GM12878 (cell line): Measurements from ENCODE around the gene TRIM62. TPM values are rescaled to one million over a fixed set of nuclear protein-coding genes. Genes with fewer than 3 reads are reported as not detected.

Experiments used
- ATAC-seq: fragments of 200-7000 bp; cut with Tn5 transposase; 3 replicates; pipeline ENCODE4 v1.9.1; 2020; ENCODE audit warnings: mild to moderate bottlenecking, moderate library complexity
- BruUV-seq: library from RNA; stranded (reverse); fragments of 400-500 nt; replicated peaks from 2 replicates; lab custom pipeline; 2021; lab: Mats Ljungman, UMichigan
- CTCF ChIA-PET: fragments of 300-600 bp; sonication (Branson Sonifier 250); formaldehyde crosslinking; extraction: SDS; loops from one replicate; lab custom pipeline; 2021; ENCODE audit warnings: inconsistent platforms; lab: Yijun Ruan, JAX
- POLR2A ChIA-PET: fragments of 350-600 bp; formaldehyde crosslinking; extraction: SDS; loops from one replicate; lab custom pipeline; 2021; ENCODE audit warnings: inconsistent platforms; lab: Charles Lee
- RAD21 ChIA-PET: fragments of 300-600 bp; sonication (Branson Sonifier 250); formaldehyde crosslinking; loops from one replicate; lab custom pipeline; 2023; ENCODE audit warnings: antibody characterized with exemption; ENCODE audit not compliant: unreplicated experiment; lab: Charles Lee
- SMC1A ChIA-PET: fragments of 300-600 bp; sonication (Branson Sonifier 250); formaldehyde crosslinking; loops from one replicate; lab custom pipeline; 2023; ENCODE audit not compliant: unreplicated experiment, uncharacterized antibody; lab: Charles Lee
- DNase-seq: peaks from one replicate; pipeline ENCODE4 v3.0.0-alpha.2; 2011; ENCODE audit warnings: low read depth, low spot score
- FAIRE-seq: peaks from 3 replicates; lab custom pipeline; 2011; peaks lifted over from hg19 to GRCh38; lab: Jason Lieb, UNC
- H2AFZ ChIP-seq: 2 replicates; pipeline ENCODE4 v1.6.0; 2011; ENCODE audit warnings: low read depth, low read length, control low read depth; ENCODE audit not compliant: control insufficient read depth
- H3K27ac ChIP-seq: 2 replicates; pipeline ENCODE4 v1.5.1; 2011; ENCODE audit warnings: control low read depth; ENCODE audit not compliant: control insufficient read depth, insufficient read depth
- H3K27me3 ChIP-seq, 2 experiments: replicated peaks in 1 of 2; 2 replicates each; pipeline versions ENCODE4 v1.6.0 to v1.6.1; 2011; ENCODE audit warnings: low read length in 1 of 2; ENCODE audit not compliant: control insufficient read depth in 2 of 2, insufficient read depth in 2 of 2
- H3K36me3 ChIP-seq, 2 experiments: 2 replicates each; pipeline ENCODE4 v1.5.1; 2011; ENCODE audit warnings: low read length in 1 of 2; ENCODE audit not compliant: control insufficient read depth in 2 of 2, insufficient read depth in 2 of 2
- H3K4me1 ChIP-seq: 2 replicates; pipeline ENCODE4 v1.6.1; 2011; ENCODE audit warnings: mild to moderate bottlenecking, low read length, moderate library complexity, mixed read lengths; ENCODE audit not compliant: control insufficient read depth, insufficient read depth
- H3K4me2 ChIP-seq: 2 replicates; pipeline ENCODE4 v1.6.0; 2011; ENCODE audit warnings: control low read depth; ENCODE audit not compliant: control insufficient read depth, insufficient read depth
- H3K4me3 ChIP-seq: fragments of 200-600 bp; sonication (generic); 2 replicates; pipeline ENCODE4 v1.5.1; 2016
- H3K79me2 ChIP-seq: 2 replicates; pipeline ENCODE4 v1.6.0; 2011; ENCODE audit warnings: low read length; ENCODE audit not compliant: control insufficient read depth, insufficient read depth
- H3K9ac ChIP-seq: 2 replicates; pipeline ENCODE4 v1.8.0; 2011; ENCODE audit warnings: low read length, control low read depth, mixed read lengths; ENCODE audit not compliant: control insufficient read depth, insufficient read depth
- H3K9me3 ChIP-seq: replicated peaks from 3 replicates; pipeline ENCODE4 v1.5.1; 2011; ENCODE audit warnings: mild to moderate bottlenecking, low read length; ENCODE audit not compliant: control insufficient read depth, insufficient read depth
- H4K20me1 ChIP-seq: 2 replicates; pipeline ENCODE4 v1.6.0; 2011; ENCODE audit not compliant: control insufficient read depth, insufficient read depth
- EP300 ChIP-seq, 2 experiments: fragments of 150-350 bp in 1 of 2; IDR thresholded peaks; 2 replicates each; pipeline ENCODE4 v1.6.1; 2011 to 2012; ENCODE audit warnings: low read depth in 2 of 2, low read length in 2 of 2, borderline replicate concordance in 1 of 2, improper control_type of control experiment in 1 of 2, inconsistent platforms in 1 of 2; ENCODE audit not compliant: control insufficient read depth in 1 of 2
- ETV6 ChIP-seq, 2 experiments: fragments of 450-650 bp in 1 of 2; IDR thresholded peaks in 1 of 2; conservative IDR thresholded peaks in 1 of 2; 2 replicates each; pipeline ENCODE4 v1.6.1; 2014; ENCODE audit warnings: antibody characterized with exemption in 1 of 2, borderline replicate concordance in 1 of 2, low read depth in 1 of 2, mild to moderate bottlenecking in 1 of 2, moderate library complexity in 1 of 2
- HSF1 ChIP-seq: fragments of 150-350 bp; IDR thresholded peaks from 2 replicates; pipeline ENCODE4 v1.6.1; 2014; ENCODE audit warnings: mild to moderate bottlenecking, low read depth, low read length
- MYC ChIP-seq: IDR thresholded peaks from 2 replicates; pipeline ENCODE4 v1.6.1; 2011; ENCODE audit warnings: mild to moderate bottlenecking, low read length, moderate library complexity, inconsistent platforms; ENCODE audit not compliant: insufficient read depth, insufficient replicate concordance, insufficient read length, severe bottlenecking
- NFIC ChIP-seq: IDR thresholded peaks from 2 replicates; pipeline ENCODE4 v1.6.1; 2012; ENCODE audit warnings: low read depth, mild to moderate bottlenecking, inconsistent platforms, low read length, moderate library complexity
- PAX5 ChIP-seq: IDR thresholded peaks from 2 replicates; pipeline ENCODE4 v1.6.1; 2011; ENCODE audit warnings: low read depth, low read length, borderline replicate concordance
- POLR2AphosphoS2 ChIP-seq: IDR thresholded peaks from 2 replicates; pipeline ENCODE4 v1.6.1; 2011; ENCODE audit warnings: low read depth, mild to moderate bottlenecking, low read length, improper control_type of control experiment, moderate library complexity
- RAD51 ChIP-seq: fragments of 450-650 bp; IDR thresholded peaks from 2 replicates; pipeline ENCODE4 v1.6.1; 2016; ENCODE audit warnings: moderate library complexity, mild to moderate bottlenecking, inconsistent platforms
- SIN3A ChIP-seq: IDR thresholded peaks from 2 replicates; pipeline ENCODE4 v1.6.1; 2012; ENCODE audit warnings: low read depth, low read length, improper control_type of control experiment
- TARDBP ChIP-seq: IDR thresholded peaks from 2 replicates; pipeline ENCODE4 v1.6.1; 2016; ENCODE audit warnings: borderline replicate concordance
- WGBS: methylation state at CpG from one replicate; pipeline ENCODE4 v1.1.6; 2016; ENCODE audit warnings: low lambda C conversion rate; ENCODE audit not compliant: insufficient replicate concordance, insufficient coverage; ENCODE audit errors: missing lambda C conversion rate; 5-methylcytosine and 5-hydroxymethylcytosine counted together
- in situ Hi-C: fragments of 300-500 bp; cut with MboI; formaldehyde crosslinking; loops from 9 replicates; pipeline ENCODE4 v1.14.3; 2018; ENCODE audit warnings: mixed read lengths
- intact Hi-C: fragments of 100-400 bp; cut with micrococcal nuclease; formaldehyde crosslinking; loops from one replicate; pipeline ENCODE4 v1.14.2; 2022; ENCODE audit not compliant: unreplicated experiment
- polyA plus RNA-seq, 11 experiments: library from polyadenylated mRNA; depleted of rRNA in 4 of 11; unstranded in 6 of 11; stranded (reverse) in 5 of 11; fragments of >200 nt; fragmentation: Nextera tagmentation in 4 of 11; fragmentation: Illumina TruSeq in 1 of 11; extraction: Ambion mirVana in 4 of 11; extraction: Trizol in 1 of 11; gene quantifications; 1 replicate in 1 of 11; 2 replicates in 10 of 11; pipeline versions ENCODE4 v1.2.1 to v1.2.3, GENCODE V29; 2011 to 2016; ENCODE audit warnings: inconsistent platforms in 2 of 11, missing spikeins in 2 of 11, low read depth in 1 of 11
- total RNA-seq, 4 experiments: library from RNA; depleted of rRNA in 3 of 4; stranded (reverse); fragments of >200 nt in 3 of 4; fragmentation: Illumina TruSeq in 1 of 4; extraction: Trizol in 1 of 4; gene quantifications; 2 replicates each; pipeline versions ENCODE4 v1.2.1 to v1.2.3, GENCODE V29; 2013 to 2021
- TF ChIP-seq, protein P1 (sequence below): fragments of 450-650 bp; IDR thresholded peaks from 2 replicates; pipeline ENCODE4 v1.6.1; 2016; ENCODE audit warnings: mild to moderate bottlenecking, moderate library complexity, borderline replicate concordance
- TF ChIP-seq, protein P2 (sequence below): IDR thresholded peaks from 2 replicates; pipeline ENCODE4 v1.6.1; 2012; ENCODE audit warnings: improper control_type of control experiment, low read depth, low read length; ENCODE audit not compliant: insufficient replicate concordance

TRIM62 gene
- total and polyA plus RNA-seq, 10 of the 15 experiments (the other 5 are each of a cell fraction or from before 2014, with no cell fraction given) = 0.52 to 4.2 (median 1.9) TPM

DNA sequence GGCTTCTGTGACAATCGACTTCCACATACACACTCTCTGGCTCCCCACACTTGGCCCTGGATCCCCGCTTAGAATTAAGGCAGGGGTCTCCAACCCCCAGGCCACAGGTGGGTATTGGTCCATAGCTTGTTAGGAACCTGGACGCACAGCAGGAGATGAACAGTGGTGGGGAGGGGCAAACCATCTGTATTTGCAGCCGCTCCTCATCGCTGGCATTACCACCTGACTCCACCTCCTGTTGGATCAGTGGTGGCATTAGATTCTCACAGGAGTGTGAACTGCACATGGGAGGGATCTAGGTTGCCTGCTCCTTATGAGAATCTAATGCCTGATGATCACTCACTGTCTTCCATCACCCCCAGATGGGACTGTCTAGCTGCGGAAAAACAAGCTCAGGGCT, 16.0 kb downstream of the TRIM62 start:
- Histone ChIP-seq H3K9me3 (no peaks in the 10 kb centered on the region), H4K20me1 (no peaks in the 10 kb centered on the region), H3K27me3 (no peaks in the 10 kb centered on the region), H3K36me3 (no peaks in the 10 kb centered on the region), H3K4me3 (no peak overlapping the region), H3K79me2 (no peaks in the 10 kb centered on the region), H3K4me2 (no peak overlapping the region), H3K9ac (no peak overlapping the region), H3K27ac (no peak overlapping the region), H3K4me1 (no peaks in the 10 kb centered on the region), H2AFZ (no peak overlapping the region)
- DNase-seq (no peak), ATAC-seq (no peak), FAIRE-seq (no peak)
- ChIA-PET SMC1A (no interaction called here), POLR2A (no interaction called here), CTCF (no interaction called here), RAD21 (no interaction called here)
- intact Hi-C loops = no loop called here
- in situ Hi-C loops = no loop called here
- BruUV-seq = no TSS peak
- 77% methylated on average over 6 of the region's 6 CpGs for WGBS
- TF ChIP-seq POLR2AphosphoS2 (no peak), RAD51 (no peak), NFIC (no peak), SIN3A (no peak), TARDBP (no peak), EP300 (IDR thresholded peaks at IDR 0.05; ENCODE audit: borderline replicate concordance in 1 of 2, control insufficient read depth in 1 of 2, low read depth in 2 of 2, low read length in 2 of 2) (no peak), PAX5 (no peak), HSF1 (no peak), MYC (no peak), ETV6 (conservative IDR thresholded peaks at IDR 0.05 in 1 of 2, IDR thresholded peaks at IDR 0.05 in 1 of 2; ENCODE audit: borderline replicate concordance in 1 of 2, low read depth in 1 of 2) (no peak)
- TF ChIP-seq, protein P1, sequence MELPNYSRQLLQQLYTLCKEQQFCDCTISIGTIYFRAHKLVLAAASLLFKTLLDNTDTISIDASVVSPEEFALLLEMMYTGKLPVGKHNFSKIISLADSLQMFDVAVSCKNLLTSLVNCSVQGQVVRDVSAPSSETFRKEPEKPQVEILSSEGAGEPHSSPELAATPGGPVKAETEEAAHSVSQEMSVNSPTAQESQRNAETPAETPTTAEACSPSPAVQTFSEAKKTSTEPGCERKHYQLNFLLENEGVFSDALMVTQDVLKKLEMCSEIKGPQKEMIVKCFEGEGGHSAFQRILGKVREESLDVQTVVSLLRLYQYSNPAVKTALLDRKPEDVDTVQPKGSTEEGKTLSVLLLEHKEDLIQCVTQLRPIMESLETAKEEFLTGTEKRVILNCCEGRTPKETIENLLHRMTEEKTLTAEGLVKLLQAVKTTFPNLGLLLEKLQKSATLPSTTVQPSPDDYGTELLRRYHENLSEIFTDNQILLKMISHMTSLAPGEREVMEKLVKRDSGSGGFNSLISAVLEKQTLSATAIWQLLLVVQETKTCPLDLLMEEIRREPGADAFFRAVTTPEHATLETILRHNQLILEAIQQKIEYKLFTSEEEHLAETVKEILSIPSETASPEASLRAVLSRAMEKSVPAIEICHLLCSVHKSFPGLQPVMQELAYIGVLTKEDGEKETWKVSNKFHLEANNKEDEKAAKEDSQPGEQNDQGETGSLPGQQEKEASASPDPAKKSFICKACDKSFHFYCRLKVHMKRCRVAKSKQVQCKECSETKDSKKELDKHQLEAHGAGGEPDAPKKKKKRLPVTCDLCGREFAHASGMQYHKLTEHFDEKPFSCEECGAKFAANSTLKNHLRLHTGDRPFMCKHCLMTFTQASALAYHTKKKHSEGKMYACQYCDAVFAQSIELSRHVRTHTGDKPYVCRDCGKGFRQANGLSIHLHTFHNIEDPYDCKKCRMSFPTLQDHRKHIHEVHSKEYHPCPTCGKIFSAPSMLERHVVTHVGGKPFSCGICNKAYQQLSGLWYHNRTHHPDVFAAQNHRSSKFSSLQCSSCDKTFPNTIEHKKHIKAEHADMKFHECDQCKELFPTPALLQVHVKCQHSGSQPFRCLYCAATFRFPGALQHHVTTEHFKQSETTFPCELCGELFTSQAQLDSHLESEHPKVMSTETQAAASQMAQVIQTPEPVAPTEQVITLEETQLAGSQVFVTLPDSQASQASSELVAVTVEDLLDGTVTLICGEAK = no peak
- TF ChIP-seq, protein P2, sequence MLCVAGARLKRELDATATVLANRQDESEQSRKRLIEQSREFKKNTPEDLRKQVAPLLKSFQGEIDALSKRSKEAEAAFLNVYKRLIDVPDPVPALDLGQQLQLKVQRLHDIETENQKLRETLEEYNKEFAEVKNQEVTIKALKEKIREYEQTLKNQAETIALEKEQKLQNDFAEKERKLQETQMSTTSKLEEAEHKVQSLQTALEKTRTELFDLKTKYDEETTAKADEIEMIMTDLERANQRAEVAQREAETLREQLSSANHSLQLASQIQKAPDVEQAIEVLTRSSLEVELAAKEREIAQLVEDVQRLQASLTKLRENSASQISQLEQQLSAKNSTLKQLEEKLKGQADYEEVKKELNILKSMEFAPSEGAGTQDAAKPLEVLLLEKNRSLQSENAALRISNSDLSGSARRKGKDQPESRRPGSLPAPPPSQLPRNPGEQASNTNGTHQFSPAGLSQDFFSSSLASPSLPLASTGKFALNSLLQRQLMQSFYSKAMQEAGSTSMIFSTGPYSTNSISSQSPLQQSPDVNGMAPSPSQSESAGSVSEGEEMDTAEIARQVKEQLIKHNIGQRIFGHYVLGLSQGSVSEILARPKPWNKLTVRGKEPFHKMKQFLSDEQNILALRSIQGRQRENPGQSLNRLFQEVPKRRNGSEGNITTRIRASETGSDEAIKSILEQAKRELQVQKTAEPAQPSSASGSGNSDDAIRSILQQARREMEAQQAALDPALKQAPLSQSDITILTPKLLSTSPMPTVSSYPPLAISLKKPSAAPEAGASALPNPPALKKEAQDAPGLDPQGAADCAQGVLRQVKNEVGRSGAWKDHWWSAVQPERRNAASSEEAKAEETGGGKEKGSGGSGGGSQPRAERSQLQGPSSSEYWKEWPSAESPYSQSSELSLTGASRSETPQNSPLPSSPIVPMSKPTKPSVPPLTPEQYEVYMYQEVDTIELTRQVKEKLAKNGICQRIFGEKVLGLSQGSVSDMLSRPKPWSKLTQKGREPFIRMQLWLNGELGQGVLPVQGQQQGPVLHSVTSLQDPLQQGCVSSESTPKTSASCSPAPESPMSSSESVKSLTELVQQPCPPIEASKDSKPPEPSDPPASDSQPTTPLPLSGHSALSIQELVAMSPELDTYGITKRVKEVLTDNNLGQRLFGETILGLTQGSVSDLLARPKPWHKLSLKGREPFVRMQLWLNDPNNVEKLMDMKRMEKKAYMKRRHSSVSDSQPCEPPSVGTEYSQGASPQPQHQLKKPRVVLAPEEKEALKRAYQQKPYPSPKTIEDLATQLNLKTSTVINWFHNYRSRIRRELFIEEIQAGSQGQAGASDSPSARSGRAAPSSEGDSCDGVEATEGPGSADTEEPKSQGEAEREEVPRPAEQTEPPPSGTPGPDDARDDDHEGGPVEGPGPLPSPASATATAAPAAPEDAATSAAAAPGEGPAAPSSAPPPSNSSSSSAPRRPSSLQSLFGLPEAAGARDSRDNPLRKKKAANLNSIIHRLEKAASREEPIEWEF = no peak
